Tibial artery (tissue), 4 donors: ENCODE results near the gene RAB9A.

Source experiments
- DNase-seq, 2 donors: peaks; one replicate each; pipeline ENCODE4 v3.0.0-alpha.2; 2019
- H3K27ac ChIP-seq, 2 donors: fragments of 200-600 bp; sonication (generic) in 1 of 2; 1 replicate in 1 of 2; 2 replicates in 1 of 2; pipeline ENCODE4 v1.5.1; 2018 to 2019; ENCODE audit warnings: mild to moderate bottlenecking in 1 of 2
- H3K27me3 ChIP-seq, 2 donors: fragments of 200-600 bp; sonication (generic) in 1 of 2; one replicate each; pipeline versions ENCODE4 v1.5.1 to v1.6.0; 2016 to 2019
- H3K36me3 ChIP-seq, 3 donors: fragments of 200-600 bp; sonication (generic) in 2 of 3; one replicate each; pipeline ENCODE4 v1.5.1; 2016 to 2019; ENCODE audit warnings: mild to moderate bottlenecking in 2 of 3
- H3K4me1 ChIP-seq, 4 donors: fragments of 200-600 bp; sonication (generic) in 2 of 4; 1 replicate in 3 of 4; 2 replicates in 1 of 4; pipeline ENCODE4 v1.5.1; 2016 to 2019
- H3K4me3 ChIP-seq, 2 donors: fragments of 200-600 bp; sonication (generic) in 1 of 2; 1 replicate in 1 of 2; 2 replicates in 1 of 2; pipeline ENCODE4 v1.5.1; 2018 to 2019; ENCODE audit warnings: mild to moderate bottlenecking in 2 of 2
- H3K9me3 ChIP-seq, 3 donors: fragments of 200-600 bp; sonication (generic) in 1 of 3; one replicate each; pipeline ENCODE4 v1.5.1; 2016 to 2019
- CTCF ChIP-seq, 2 experiments: fragments of 200-600 bp in 1 of 2; fragments of 450-650 bp in 1 of 2; IDR thresholded peaks; one replicate each; pipeline ENCODE4 v1.5.1; 2017 to 2019; ENCODE audit warnings: antibody characterized with exemption in 2 of 2, mild to moderate bottlenecking in 1 of 2, moderate library complexity in 1 of 2
- intact Hi-C: fragments of 100-400 bp; cut with DNase I; formaldehyde crosslinking; loops from one replicate; pipeline ENCODE4 v1.15.0; 2023; ENCODE audit warnings: low total_unique reads

Gene RAB9A

GRCh38 chrX:13685126-13685763 lies 3.7 kb upstream of the RAB9A start:
- DNase-seq: no peak
- Histone ChIP-seq H3K4me3 (no peak overlapping the region), H3K27me3 (no peaks in the 10 kb centered on the region), H3K4me1 (peaks cover 0 to 2% (median 0%) of the 10 kb centered on the region in 4 donors), H3K36me3 (no peaks in the 10 kb centered on the region), H3K9me3 (no peaks in the 10 kb centered on the region), H3K27ac (no peak overlapping the region)
- no peak for TF ChIP-seq CTCF (IDR thresholded peaks at IDR 0.05)
- intact Hi-C loops: no loop called here

- no peak overlapping the region for H3K4me3 ChIP-seq
- peaks cover 0 to 18% (median 6%) of the 10 kb centered on the region in 4 donors for H3K4me1 ChIP-seq
- H3K27me3 ChIP-seq: no peaks in the 10 kb centered on the region
- no peaks in the 10 kb centered on the region for H3K9me3 ChIP-seq
- intact Hi-C loops: no loop called here
- no peak for DNase-seq
- H3K36me3 ChIP-seq: no peaks in the 10 kb centered on the region
- H3K27ac ChIP-seq: no peak overlapping the region
- no peak for TF ChIP-seq CTCF (IDR thresholded peaks at IDR 0.05)
Observed at GRCh38 chrX:13687203-13687602, 1.7 kb upstream of the RAB9A start.

- no peak for DNase-seq
- Histone ChIP-seq H3K27ac (peak overlapping the region; percentile 94 to 97), H3K27me3 (no peaks in the 10 kb centered on the region), H3K9me3 (no peaks in the 10 kb centered on the region), H3K4me3 (peak overlapping the region; percentile 78 to 88), H3K4me1 (peaks cover 0 to 31% (median 8%) of the 10 kb centered on the region in 4 donors), H3K36me3 (no peaks in the 10 kb centered on the region)
- intact Hi-C loops: no loop called here
- TF ChIP-seq CTCF (IDR thresholded peaks at IDR 0.05): no peak
Observed at GRCh38 chrX:13688384-13688957, 457 bp upstream of the RAB9A start.

- no peaks in the 10 kb centered on the region for H3K9me3 ChIP-seq
- H3K27ac ChIP-seq: peak overlapping the region; percentile 94 to 97
- H3K4me1 ChIP-seq: peaks cover 0 to 44% (median 14%) of the 10 kb centered on the region in 4 donors
- no peak for TF ChIP-seq CTCF (IDR thresholded peaks at IDR 0.05)
- no peaks in the 10 kb centered on the region for H3K36me3 ChIP-seq
- H3K27me3 ChIP-seq: no peaks in the 10 kb centered on the region
- no peak for DNase-seq
- peak overlapping the region; percentile 78 to 88 for H3K4me3 ChIP-seq
- intact Hi-C loops: no loop called here
Observed at GRCh38 chrX:13689741-13690211, 848 bp downstream of the RAB9A start.

- Histone ChIP-seq H3K36me3 (no peaks in the 10 kb centered on the region), H3K9me3 (no peaks in the 10 kb centered on the region), H3K27ac (no peak overlapping the region), H3K27me3 (no peaks in the 10 kb centered on the region), H3K4me3 (peak overlapping the region in 1 of 2 donors; percentile 78), H3K4me1 (peaks cover 0 to 48% (median 15%) of the 10 kb centered on the region in 4 donors)
- DNase-seq: no peak
- intact Hi-C loops: no loop called here
- no peak for TF ChIP-seq CTCF (IDR thresholded peaks at IDR 0.05)
Observed at GRCh38 chrX:13690836-13691235, 1.9 kb downstream of the RAB9A start.
